K562 (cell line): ENCODE measurements around the gene RPS8. TPM values are rescaled to one million over a fixed set of nuclear protein-coding genes. Genes with fewer than 3 reads are reported as not detected.

Source experiments
- BRCA1 ChIP-seq, 2 experiments: fragments of 450-650 bp in 1 of 2; sonication (generic) in 1 of 2; formaldehyde crosslinking in 1 of 2; IDR thresholded peaks; 2 replicates each; pipeline versions ENCODE4 v1.5.0 to v1.6.1; 2017 to 2020; ENCODE audit warnings: mild to moderate bottlenecking in 1 of 2, missing genetic modification reagents in 1 of 2
- CBFA2T2 ChIP-seq: fragments of 450-650 bp; conservative IDR thresholded peaks from 2 replicates; pipeline ENCODE4 v1.6.1; 2017; ENCODE audit warnings: mild to moderate bottlenecking
- CCNT2 ChIP-seq: IDR thresholded peaks from 2 replicates; pipeline ENCODE4 v1.6.1; 2011; ENCODE audit warnings: borderline replicate concordance, low read depth, mild to moderate bottlenecking, moderate library complexity, mixed read lengths, low read length; ENCODE audit not compliant: insufficient read length; ENCODE audit errors: extremely low read depth
- E2F6 ChIP-seq, 2 experiments: IDR thresholded peaks; 2 replicates each; pipeline ENCODE4 v1.6.1; 2011; ENCODE audit warnings: borderline replicate concordance in 1 of 2, control low read depth in 1 of 2, low read depth in 1 of 2, low read length in 1 of 2, mild to moderate bottlenecking in 1 of 2, mixed read lengths in 1 of 2, moderate library complexity in 1 of 2; ENCODE audit not compliant: insufficient read depth in 1 of 2, insufficient read length in 1 of 2, poor library complexity in 1 of 2, severe bottlenecking in 1 of 2; ENCODE audit errors: extremely low read depth in 1 of 2
- ETS1 ChIP-seq: conservative IDR thresholded peaks from 2 replicates; pipeline ENCODE4 v1.6.1; 2011; ENCODE audit warnings: low read depth, mild to moderate bottlenecking, low read length; ENCODE audit not compliant: control insufficient read depth
- ETV6 ChIP-seq, 3 experiments: fragments of 150-350 bp in 1 of 3; sonication (generic) in 1 of 3; formaldehyde crosslinking in 1 of 3; IDR thresholded peaks; 2 replicates each; pipeline versions ENCODE4 v1.6.1 to v1.8.0; 2014 to 2022; ENCODE audit warnings: borderline replicate concordance in 2 of 3, low read depth in 2 of 3, antibody characterized with exemption in 1 of 3, low read length in 1 of 3, mild to moderate bottlenecking in 1 of 3, missing genetic modification reagents in 1 of 3
- FIP1L1 ChIP-seq: fragments of 200-400 bp; formaldehyde crosslinking; IDR thresholded peaks from 2 replicates; pipeline ENCODE4 v1.6.1; 2018; ENCODE audit warnings: mild to moderate bottlenecking, low read depth, low read length; ENCODE audit not compliant: poor library complexity, severe bottlenecking
- HNRNPH1 ChIP-seq: fragments of 200-400 bp; formaldehyde crosslinking; optimal IDR thresholded peaks from 2 replicates; pipeline ENCODE3; 2017; ENCODE audit warnings: low read depth, mild to moderate bottlenecking, low read length, moderate library complexity
- NFIX ChIP-seq: fragments of 250-450 bp; sonication (Bioruptor Pico); IDR thresholded peaks from 2 replicates; pipeline ENCODE4 v1.4.0; 2020; ENCODE audit warnings: low read depth, mild to moderate bottlenecking, moderate library complexity
- NRF1 ChIP-seq, 2 experiments: fragments of 450-650 bp; IDR thresholded peaks in 1 of 2; conservative IDR thresholded peaks in 1 of 2; 2 replicates each; pipeline ENCODE4 v1.6.1; 2014; ENCODE audit warnings: mild to moderate bottlenecking in 2 of 2
- POLR2G ChIP-seq: fragments of 200-400 bp; formaldehyde crosslinking; IDR thresholded peaks from 2 replicates; pipeline ENCODE4 v1.6.1; 2017; ENCODE audit warnings: low read depth, mild to moderate bottlenecking, antibody characterized with exemption, low read length, moderate library complexity
- TAF15 ChIP-seq: fragments of 200-400 bp; formaldehyde crosslinking; IDR thresholded peaks from 2 replicates; pipeline ENCODE4 v1.6.1; 2017; ENCODE audit warnings: mild to moderate bottlenecking, low read depth, low read length, moderate library complexity
- THRB ChIP-seq: fragments of 450-650 bp; formaldehyde crosslinking; conservative IDR thresholded peaks from 2 replicates; pipeline ENCODE4 v1.4.0; 2022; ENCODE audit warnings: mild to moderate bottlenecking, missing genetic modification characterization
- ZNF143 ChIP-seq: sonication (generic); formaldehyde crosslinking; IDR thresholded peaks from 2 replicates; pipeline ENCODE4 v1.9.0; 2022; ENCODE audit warnings: mild to moderate bottlenecking, missing genetic modification reagents
- ZNF592 ChIP-seq: fragments of 450-650 bp; IDR thresholded peaks from 2 replicates; pipeline ENCODE4 v1.6.1; 2017; ENCODE audit warnings: antibody characterized with exemption, mild to moderate bottlenecking
- ZNF644 ChIP-seq: fragments of 200-800 bp; sonication (Bioruptor generic); IDR thresholded peaks from 2 replicates; pipeline ENCODE4 v1.6.1; 2016; ENCODE audit warnings: low read depth, missing genetic modification characterization, missing compliant biosample characterization
- polyA plus RNA-seq, 8 experiments: library from polyadenylated mRNA; depleted of rRNA in 4 of 8; stranded (reverse) in 5 of 8; unstranded in 3 of 8; fragments of >200 nt; fragmentation: Nextera tagmentation in 2 of 8; fragmentation: Illumina TruSeq in 1 of 8; extraction: Ambion mirVana in 2 of 8; extraction: Trizol in 1 of 8; gene quantifications; 2 replicates each; pipeline versions ENCODE4 v1.2.1 to v1.2.3, GENCODE V29; 2011 to 2014; ENCODE audit warnings: inconsistent platforms in 1 of 8, missing spikeins in 1 of 8
- total RNA-seq, 7 experiments: library from RNA; depleted of rRNA in 6 of 7; stranded (reverse); fragments of >200 nt in 6 of 7; fragmentation: Illumina TruSeq in 2 of 7; extraction: Trizol in 2 of 7; gene quantifications; 2 replicates each; pipeline versions ENCODE4 v1.2.1 to v1.2.3, GENCODE V29; 2011 to 2021; ENCODE audit warnings: low replicate concordance in 1 of 7

RPS8 gene
- total and polyA plus RNA-seq, 9 of the 15 experiments (the other 6 are each of a cell fraction or from before 2014, with no cell fraction given), result 2,431 to 4,168 (median 3,109) TPM

- TF ChIP-seq POLR2G (peak; percentile 75), TAF15 (no peak), CBFA2T2 (no peak), ETS1 (peak; percentile 69; the same call in 1 of the 2 replicates), FIP1L1 (peak; percentile 73), ZNF644 (tag) (no peak), E2F6 (IDR thresholded peaks at IDR 0.05; ENCODE audit: borderline replicate concordance in 1 of 2, extremely low read depth in 1 of 2, insufficient read depth in 1 of 2, insufficient read length in 1 of 2, low read depth in 1 of 2, low read length in 1 of 2, poor library complexity in 1 of 2, severe bottlenecking in 1 of 2) (peak in 1 of 2 experiments; percentile 18), HNRNPH1 (no peak), ZNF143 (CRISPR knock-in tag) (0 out of 2 replicates have a peak, but pooled peaks have one; percentile 28), ZNF592 (peak; percentile 27; the same call in 1 of the 2 replicates), BRCA1 (IDR thresholded peaks at IDR 0.05) (no peak), BRCA1 (CRISPR knock-in tag; IDR thresholded peaks at IDR 0.05) (no peak), ETV6 (IDR thresholded peaks at IDR 0.05; ENCODE audit: borderline replicate concordance in 1 of 2, low read depth in 2 of 2, low read length in 1 of 2) (no peak), ETV6 (CRISPR knock-in tag; IDR thresholded peaks at IDR 0.05; ENCODE audit: borderline replicate concordance) (no peak), CCNT2 (peak; percentile 22), THRB (no peak), NFIX (CRISPR knock-in tag) (no peak), NRF1 (conservative IDR thresholded peaks at IDR 0.05 in 1 of 2, IDR thresholded peaks at IDR 0.05 in 1 of 2) (no peak)
Observed at GRCh38 chr1:44806025-44806703, 30.8 kb downstream of the RPS8 start (continued).
